ENCODE results near the gene ASIC2.

Gene ASIC2

DNA sequence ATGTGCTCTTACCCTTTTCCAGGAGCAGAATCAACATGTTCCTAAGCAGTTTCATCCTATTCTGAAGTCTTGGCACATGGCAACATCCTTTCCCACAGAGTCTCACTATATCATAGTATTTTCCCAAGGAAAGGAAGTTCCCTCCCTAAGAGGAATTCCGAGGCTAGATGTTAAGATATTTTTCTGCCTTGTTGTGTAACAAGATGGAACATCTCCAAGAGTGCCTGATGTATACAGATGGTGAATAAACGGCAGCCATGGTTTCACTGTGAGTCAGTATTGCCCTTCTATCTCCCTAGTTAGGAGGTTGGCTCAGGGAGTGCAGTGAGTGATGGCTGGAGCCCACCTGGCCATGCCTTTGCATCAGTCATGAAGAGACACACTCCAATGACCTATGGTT, 253.2 kb downstream of the ASIC2 start:
- Histone ChIP-seq H3K9ac (ENCODE audit: low read depth, low read length) (no peak overlapping the region), H3K27ac (ENCODE audit: low read depth, low read length) (no peak overlapping the region), H3K9me3 (ENCODE audit: insufficient read depth, low read depth, low read length) (peaks cover under 1% of the 10 kb centered on the region; the same call in 1 of the 2 replicates), H3K36me3 (ENCODE audit: insufficient read depth, low read length) (no peaks in the 10 kb centered on the region), H3K4me1 (ENCODE audit: insufficient read depth, low read length) (no peaks in the 10 kb centered on the region), H3K4me3 (ENCODE audit: low read length) (no peak overlapping the region), H3K27me3 (ENCODE audit: insufficient read depth, low read length) (peaks cover 9% of the 10 kb centered on the region; the same call in 1 of the 2 replicates)
- WGBS = 89% methylated on average over 2 of the region's 2 CpGs

DNA sequence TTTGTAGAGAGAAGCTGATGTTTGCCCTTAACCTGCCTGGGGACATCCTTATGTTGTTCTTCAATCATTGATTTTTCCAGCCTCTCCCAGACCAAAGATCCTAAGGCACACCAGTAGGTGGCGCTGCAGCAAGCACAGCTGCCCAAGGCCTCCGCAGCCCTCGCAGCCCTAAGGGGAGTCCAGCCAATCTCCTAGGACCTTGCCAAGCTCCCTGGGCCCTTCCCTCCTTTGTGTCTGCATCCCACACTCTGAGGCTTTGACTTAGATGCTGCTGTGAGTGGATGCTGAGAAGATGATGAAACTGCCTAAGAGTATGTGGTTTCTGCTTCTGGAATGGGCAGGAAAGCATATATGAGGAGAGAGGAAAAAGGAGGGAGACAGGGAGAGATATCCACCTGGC, 254.4 kb downstream of the ASIC2 start:
- peaks cover 9% of the 10 kb centered on the region; the same call in 1 of the 2 replicates for H3K27me3 ChIP-seq (ENCODE audit: insufficient read depth, low read length)
- no peak overlapping the region for H3K4me3 ChIP-seq (ENCODE audit: low read length)
- 4% methylated on average over 3 of the region's 3 CpGs for WGBS
- H3K27ac ChIP-seq (ENCODE audit: low read depth, low read length) = no peak overlapping the region
- no peaks in the 10 kb centered on the region for H3K4me1 ChIP-seq (ENCODE audit: insufficient read depth, low read length)
- peaks cover 6% of the 10 kb centered on the region; the same call in 1 of the 2 replicates for H3K9me3 ChIP-seq (ENCODE audit: insufficient read depth, low read depth, low read length)
- no peaks in the 10 kb centered on the region for H3K36me3 ChIP-seq (ENCODE audit: insufficient read depth, low read length)
- H3K9ac ChIP-seq (ENCODE audit: low read depth, low read length) = no peak overlapping the region

- WGBS = 91% methylated on average over 4 of the region's 4 CpGs
- no peaks in the 10 kb centered on the region for H3K36me3 ChIP-seq (ENCODE audit: insufficient read depth, low read length)
- no peaks in the 10 kb centered on the region for H3K4me1 ChIP-seq (ENCODE audit: insufficient read depth, low read length)
- H3K27me3 ChIP-seq (ENCODE audit: insufficient read depth, low read length) = no peaks in the 10 kb centered on the region
- peaks cover 6% of the 10 kb centered on the region; the same call in 1 of the 2 replicates for H3K9me3 ChIP-seq (ENCODE audit: insufficient read depth, low read depth, low read length)
- no peak overlapping the region for H3K9ac ChIP-seq (ENCODE audit: low read depth, low read length)
- no peak overlapping the region for H3K27ac ChIP-seq (ENCODE audit: low read depth, low read length)
- H3K4me3 ChIP-seq (ENCODE audit: low read length) = no peak overlapping the region
These were observed 259.9 kb downstream of the ASIC2 start for GRCh38 chr17:33033176-33033575.

- Histone ChIP-seq H3K27me3 (ENCODE audit: insufficient read depth, low read length) (no peaks in the 10 kb centered on the region), H3K36me3 (ENCODE audit: insufficient read depth, low read length) (no peaks in the 10 kb centered on the region), H3K9ac (ENCODE audit: low read depth, low read length) (no peak overlapping the region), H3K9me3 (ENCODE audit: insufficient read depth, low read depth, low read length) (no peaks in the 10 kb centered on the region), H3K27ac (ENCODE audit: low read depth, low read length) (no peak overlapping the region), H3K4me3 (ENCODE audit: low read length) (no peak overlapping the region), H3K4me1 (ENCODE audit: insufficient read depth, low read length) (peaks cover 7% of the 10 kb centered on the region; the same call in 1 of the 2 replicates)
- WGBS = 97% methylated on average over 1 of the region's 1 CpG
These were observed 264.3 kb downstream of the ASIC2 start for GRCh38 chr17:33028778-33029177.

DNA sequence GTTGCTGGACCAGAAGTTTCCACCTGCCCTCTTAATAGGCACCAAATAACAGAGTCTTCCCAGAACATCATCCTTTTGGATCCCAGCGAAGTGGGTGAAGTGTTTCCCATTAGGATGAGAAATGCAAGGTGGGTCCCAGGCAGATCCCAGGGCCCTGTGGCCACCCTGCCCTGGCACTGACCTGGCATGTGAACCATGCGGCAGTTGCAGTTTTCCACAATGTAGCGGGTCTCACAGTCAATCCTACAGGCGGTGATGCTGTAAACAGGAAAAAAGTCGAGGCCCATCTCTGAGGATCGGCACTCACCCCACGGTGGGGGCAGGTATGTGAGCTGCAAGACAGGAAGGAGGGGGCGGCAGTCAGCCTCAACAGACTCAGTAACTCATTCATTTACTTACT, 265.0 kb downstream of the ASIC2 start:
- no peaks in the 10 kb centered on the region for H3K27me3 ChIP-seq (ENCODE audit: insufficient read depth, low read length)
- no peak overlapping the region for H3K9ac ChIP-seq (ENCODE audit: low read depth, low read length)
- 91% methylated on average over 8 of the region's 8 CpGs for WGBS
- no peaks in the 10 kb centered on the region for H3K9me3 ChIP-seq (ENCODE audit: insufficient read depth, low read depth, low read length)
- no peak overlapping the region for H3K4me3 ChIP-seq (ENCODE audit: low read length)
- peaks cover 10% of the 10 kb centered on the region for H3K4me1 ChIP-seq (ENCODE audit: insufficient read depth, low read length)
- no peak overlapping the region for H3K27ac ChIP-seq (ENCODE audit: low read depth, low read length)
- no peaks in the 10 kb centered on the region for H3K36me3 ChIP-seq (ENCODE audit: insufficient read depth, low read length)

- Histone ChIP-seq H3K27ac (ENCODE audit: low read depth, low read length) (no peak overlapping the region), H3K9me3 (ENCODE audit: insufficient read depth, low read depth, low read length) (no peaks in the 10 kb centered on the region), H3K9ac (ENCODE audit: low read depth, low read length) (no peak overlapping the region), H3K27me3 (ENCODE audit: insufficient read depth, low read length) (no peaks in the 10 kb centered on the region), H3K36me3 (ENCODE audit: insufficient read depth, low read length) (no peaks in the 10 kb centered on the region), H3K4me1 (ENCODE audit: insufficient read depth, low read length) (peaks cover 13% of the 10 kb centered on the region), H3K4me3 (ENCODE audit: low read length) (no peak overlapping the region)
- WGBS = 85% methylated on average over 2 of the region's 3 CpGs
These were observed 268.2 kb downstream of the ASIC2 start for GRCh38 chr17:33024688-33025486.

DNA sequence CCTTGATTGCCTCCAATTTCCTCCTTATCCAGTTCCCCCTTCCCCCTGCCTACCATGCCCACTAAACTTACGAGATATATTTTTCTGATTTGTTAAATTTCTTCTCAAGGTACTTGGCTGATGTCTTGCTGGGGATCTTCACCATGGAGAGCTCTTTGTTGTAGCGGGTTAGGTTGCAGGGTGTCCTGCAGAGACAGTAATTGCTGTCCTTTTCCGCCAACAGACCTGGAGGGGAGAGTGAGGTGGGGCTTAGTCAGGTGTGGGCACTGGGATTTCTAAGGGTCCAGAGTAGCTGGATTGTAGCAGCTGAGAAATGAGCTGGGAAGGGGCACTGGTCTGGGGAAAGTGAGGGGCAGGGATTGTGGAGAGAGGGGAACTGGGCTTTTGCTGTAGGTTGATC, 269.3 kb downstream of the ASIC2 start:
- no peaks in the 10 kb centered on the region for H3K36me3 ChIP-seq (ENCODE audit: insufficient read depth, low read length)
- H3K9me3 ChIP-seq (ENCODE audit: insufficient read depth, low read depth, low read length) = no peaks in the 10 kb centered on the region
- H3K4me3 ChIP-seq (ENCODE audit: low read length) = no peak overlapping the region
- 49% methylated on average over 3 of the region's 3 CpGs for WGBS
- H3K27ac ChIP-seq (ENCODE audit: low read depth, low read length) = no peak overlapping the region
- peaks cover 13% of the 10 kb centered on the region for H3K4me1 ChIP-seq (ENCODE audit: insufficient read depth, low read length)
- no peak overlapping the region for H3K9ac ChIP-seq (ENCODE audit: low read depth, low read length)
- H3K27me3 ChIP-seq (ENCODE audit: insufficient read depth, low read length) = no peaks in the 10 kb centered on the region

DNA sequence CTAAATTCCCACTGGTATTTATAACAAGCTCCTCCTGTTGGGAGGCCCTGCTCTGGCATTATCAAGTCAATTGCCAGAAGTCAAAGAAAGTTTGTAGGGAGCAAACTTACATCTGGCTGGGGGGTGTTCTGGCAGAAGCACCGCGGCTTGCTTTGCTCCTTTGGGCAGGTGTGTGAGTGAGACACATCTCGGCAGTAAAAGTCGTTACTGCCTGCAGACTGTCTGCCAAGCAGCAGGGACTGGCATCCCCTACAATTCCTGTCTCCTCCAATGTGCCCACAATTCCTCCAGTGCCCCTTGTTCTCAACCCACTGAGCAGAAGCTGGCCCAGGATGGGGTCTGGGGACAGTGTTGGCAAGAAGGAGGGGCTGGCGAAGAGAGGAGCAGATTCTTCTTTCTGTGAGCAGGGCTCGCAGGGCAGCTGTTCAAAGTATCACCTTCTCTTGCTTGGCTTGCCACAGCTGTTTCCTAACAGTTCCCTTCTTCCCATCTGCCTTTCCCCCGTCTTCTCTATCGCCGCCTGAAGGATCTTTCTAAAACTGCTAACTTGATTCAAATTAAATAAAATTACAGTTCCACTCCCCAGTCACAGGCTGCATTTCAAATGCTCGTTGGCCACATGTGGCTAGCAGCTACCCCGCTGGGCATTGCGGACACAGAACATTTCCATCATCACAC, 271.2 kb downstream of the ASIC2 start:
- 80% methylated on average over 12 of the region's 12 CpGs for WGBS
- H3K9ac ChIP-seq (ENCODE audit: low read depth, low read length) = no peak overlapping the region
- no peaks in the 10 kb centered on the region for H3K9me3 ChIP-seq (ENCODE audit: insufficient read depth, low read depth, low read length)
- H3K4me1 ChIP-seq (ENCODE audit: insufficient read depth, low read length) = peaks cover 13% of the 10 kb centered on the region
- H3K27ac ChIP-seq (ENCODE audit: low read depth, low read length) = no peak overlapping the region
- H3K27me3 ChIP-seq (ENCODE audit: insufficient read depth, low read length) = no peaks in the 10 kb centered on the region
- H3K4me3 ChIP-seq (ENCODE audit: low read length) = no peak overlapping the region
- H3K36me3 ChIP-seq (ENCODE audit: insufficient read depth, low read length) = no peaks in the 10 kb centered on the region

DNA sequence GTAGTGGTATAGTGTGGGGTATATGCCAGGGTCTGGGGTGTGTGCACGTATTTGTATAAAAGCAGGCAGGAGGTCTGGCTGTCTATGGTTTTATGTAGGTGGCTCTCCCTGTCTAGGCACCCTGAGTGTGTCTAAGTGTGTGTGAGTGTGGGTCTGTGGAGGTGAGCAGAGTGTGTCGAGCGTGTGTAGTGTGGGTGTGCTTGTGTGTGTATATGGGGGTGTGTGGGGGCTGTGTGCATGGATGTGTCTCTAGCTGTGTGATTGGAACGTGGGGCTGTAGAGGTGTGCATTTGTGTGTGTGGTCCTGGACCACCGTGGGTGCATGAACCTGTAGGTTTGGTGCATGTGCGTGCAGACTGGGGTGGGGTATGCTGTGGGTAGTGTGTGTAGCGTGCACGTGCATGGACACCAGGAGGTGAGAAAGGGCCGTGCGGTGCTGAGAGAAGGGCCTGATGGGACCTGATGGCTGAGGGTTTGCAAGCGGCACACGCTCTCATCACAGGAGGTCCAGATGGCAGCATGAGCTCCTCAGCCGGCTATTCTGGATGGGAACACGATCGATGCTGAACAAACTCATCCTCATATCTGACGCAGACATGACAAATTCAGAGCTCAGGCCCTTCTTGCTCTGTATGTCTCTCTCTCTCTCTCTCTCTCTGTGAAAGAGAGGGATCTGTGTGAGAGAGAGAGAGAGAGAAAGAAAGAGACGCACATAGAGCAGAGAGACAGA, 273.8 kb downstream of the ASIC2 start:
- Histone ChIP-seq H3K4me1 (ENCODE audit: insufficient read depth, low read length) (peaks cover 6% of the 10 kb centered on the region; the same call in 1 of the 2 replicates), H3K9ac (ENCODE audit: low read depth, low read length) (no peak overlapping the region), H3K36me3 (ENCODE audit: insufficient read depth, low read length) (no peaks in the 10 kb centered on the region), H3K27me3 (ENCODE audit: insufficient read depth, low read length) (no peaks in the 10 kb centered on the region), H3K4me3 (ENCODE audit: low read length) (no peak overlapping the region), H3K9me3 (ENCODE audit: insufficient read depth, low read depth, low read length) (no peaks in the 10 kb centered on the region), H3K27ac (ENCODE audit: low read depth, low read length) (no peak overlapping the region)
- 89% methylated on average over 17 of the region's 17 CpGs for WGBS

- Histone ChIP-seq H3K27ac (ENCODE audit: low read depth, low read length) (no peak overlapping the region), H3K9ac (ENCODE audit: low read depth, low read length) (no peak overlapping the region), H3K27me3 (ENCODE audit: insufficient read depth, low read length) (no peaks in the 10 kb centered on the region), H3K4me3 (ENCODE audit: low read length) (no peak overlapping the region), H3K4me1 (ENCODE audit: insufficient read depth, low read length) (0 out of 2 replicates have a peak, but pooled peaks cover 3% of the 10 kb centered on the region), H3K36me3 (ENCODE audit: insufficient read depth, low read length) (no peaks in the 10 kb centered on the region), H3K9me3 (ENCODE audit: insufficient read depth, low read depth, low read length) (no peaks in the 10 kb centered on the region)
- 95% methylated on average over 5 of the region's 5 CpGs for WGBS
These were observed 275.7 kb downstream of the ASIC2 start for GRCh38 chr17:33017366-33017765.

DNA sequence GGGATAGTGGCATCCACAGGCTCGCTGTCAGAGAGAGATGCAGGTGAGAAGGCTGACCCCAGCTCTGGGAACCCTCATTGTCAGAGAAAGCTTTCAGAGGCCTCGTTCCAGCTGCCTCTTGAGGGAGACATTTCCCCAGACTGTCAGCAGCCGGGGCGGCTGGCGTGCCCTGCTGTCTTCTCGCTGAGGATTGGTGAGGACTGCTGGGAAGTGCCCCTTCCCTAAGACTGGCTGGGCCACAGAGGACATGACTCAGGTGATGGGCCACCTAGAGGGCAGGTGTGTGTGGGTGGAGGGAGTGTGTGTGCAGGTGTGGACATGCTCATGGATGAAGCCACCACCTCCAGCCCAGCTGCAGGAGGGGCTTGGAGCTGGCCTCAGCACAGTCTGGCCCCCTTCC, 276.2 kb downstream of the ASIC2 start:
- H3K4me3 ChIP-seq (ENCODE audit: low read length) = no peak overlapping the region
- H3K9ac ChIP-seq (ENCODE audit: low read depth, low read length) = no peak overlapping the region
- no peaks in the 10 kb centered on the region for H3K9me3 ChIP-seq (ENCODE audit: insufficient read depth, low read depth, low read length)
- H3K36me3 ChIP-seq (ENCODE audit: insufficient read depth, low read length) = no peaks in the 10 kb centered on the region
- 0 out of 2 replicates have a peak, but pooled peaks cover 2% of the 10 kb centered on the region for H3K4me1 ChIP-seq (ENCODE audit: insufficient read depth, low read length)
- H3K27me3 ChIP-seq (ENCODE audit: insufficient read depth, low read length) = no peaks in the 10 kb centered on the region
- 79% methylated on average over 6 of the region's 6 CpGs for WGBS
- H3K27ac ChIP-seq (ENCODE audit: low read depth, low read length) = no peak overlapping the region

All from HUES64 (cell line).